ENCODE data around the gene GFOD2.

Gene GFOD2

GRCh38 chr16:67669499-67670101 lies 49.5 kb downstream of the GFOD2 start:
- no peak for DNase-seq (ENCODE audit: low spot score)

- DNase-seq (ENCODE audit: low spot score) = peak; percentile 30
Observed at GRCh38 chr16:67668495-67669157, 50.5 kb downstream of the GFOD2 start.

- peak; percentile 90 for DNase-seq (ENCODE audit: low spot score)
Observed at GRCh38 chr16:67667817-67668494, 51.2 kb downstream of the GFOD2 start.

DNA sequence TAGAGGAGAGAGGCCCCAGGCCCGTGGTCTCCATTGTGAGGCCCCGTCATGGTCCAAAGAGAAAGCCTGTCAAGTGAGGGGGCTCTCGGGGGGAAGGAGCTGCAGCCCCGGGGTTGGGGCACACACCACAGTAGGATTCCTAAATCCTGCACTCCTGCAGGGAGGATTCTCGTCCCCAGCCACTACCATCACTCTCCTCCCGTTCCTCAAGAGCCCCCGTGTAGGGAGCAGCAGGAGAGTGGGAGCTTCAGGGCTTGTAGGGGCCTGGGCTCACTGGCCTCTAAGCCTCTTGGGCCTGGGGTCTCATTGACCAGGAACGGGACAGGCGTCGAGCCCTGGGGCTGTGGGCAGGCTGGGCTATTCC lies 51.7 kb downstream of the GFOD2 start:
- DNase-seq (ENCODE audit: low spot score) = no peak

- DNase-seq (ENCODE audit: low spot score) = peak; percentile 76
Observed at GRCh38 chr16:67666559-67667452, 52.3 kb downstream of the GFOD2 start, which contains the start of the genes C16orf86 and ENKD1. Gene C16orf86 (plus strand): TSS chr16:67666814. CDS start chr16:67666971, 157 bp downstream. Gene ENKD1 (minus strand): TSS chr16:67666750. CDS start chr16:67666442, 308 bp downstream.

DNA sequence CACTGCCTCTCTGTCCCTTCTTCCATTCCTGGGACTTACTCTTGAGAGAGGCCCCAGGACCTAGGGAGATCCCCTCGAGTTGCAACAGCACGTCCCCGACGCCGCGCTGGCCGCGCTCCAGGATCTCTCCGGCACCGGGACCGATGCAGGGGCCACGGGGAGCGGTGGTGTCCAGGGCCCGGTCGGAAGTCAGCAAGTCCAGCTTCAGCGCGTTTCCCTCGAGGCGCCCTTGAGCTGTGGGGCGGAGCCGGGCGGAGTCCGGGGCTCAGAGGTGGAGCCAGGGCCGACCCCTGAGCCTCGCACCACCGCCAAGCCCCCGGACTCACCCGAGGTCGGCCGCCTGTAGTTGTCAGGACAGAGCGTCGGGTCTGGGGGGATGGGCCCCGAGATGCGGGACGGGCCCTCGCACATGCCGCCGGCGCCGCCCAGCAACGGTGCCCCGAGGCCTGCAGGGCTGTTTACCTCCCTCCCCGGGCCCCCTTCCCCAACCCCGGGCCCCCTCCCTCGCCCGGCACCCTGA lies 53.0 kb downstream of the GFOD2 start:
- DNase-seq (ENCODE audit: low spot score) = no peak

- DNase-seq (ENCODE audit: low spot score) = no peak
Observed at GRCh38 chr16:67665598-67665997, 53.5 kb downstream of the GFOD2 start.

DNA sequence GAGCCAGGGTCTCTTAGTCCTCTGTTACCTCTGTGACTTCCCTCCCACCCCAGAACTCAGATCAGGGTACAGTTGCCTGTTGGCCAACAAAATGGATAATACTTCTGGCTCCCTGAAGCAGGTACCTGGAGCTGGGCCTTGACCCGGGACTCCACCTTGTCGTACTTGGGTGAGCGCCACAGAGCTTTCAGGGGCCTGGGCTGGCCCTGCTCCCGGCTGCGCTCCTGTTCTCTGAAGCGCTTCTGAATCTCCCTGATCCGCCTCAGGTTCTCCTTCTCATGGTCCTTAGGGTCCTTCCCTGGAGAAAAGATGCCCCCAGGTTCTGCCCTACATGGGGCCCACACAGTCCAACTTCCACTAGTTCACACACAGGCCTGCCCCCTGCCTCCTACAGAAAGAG lies 54.2 kb downstream of the GFOD2 start:
- no peak for DNase-seq (ENCODE audit: low spot score)

DNA sequence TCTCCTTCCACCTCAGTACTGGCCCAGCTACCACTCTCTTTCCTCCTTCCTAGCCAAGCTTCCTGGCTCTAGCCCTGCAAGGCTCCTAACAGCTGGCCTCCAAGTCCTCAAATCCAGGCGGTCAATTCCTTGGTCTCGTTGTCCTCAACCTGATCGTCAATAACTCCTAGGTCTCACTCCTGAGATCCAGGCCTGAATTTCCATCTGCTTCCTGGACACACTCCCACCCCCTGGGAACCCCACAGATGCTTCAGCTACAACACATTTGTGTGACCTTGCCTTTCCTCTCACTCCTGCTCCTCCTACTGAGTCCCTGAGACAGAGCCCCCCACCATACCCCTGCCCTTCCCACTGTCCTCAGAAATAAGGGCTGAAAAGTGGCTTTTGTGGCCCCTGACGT lies 54.9 kb downstream of the GFOD2 start:
- no peak for DNase-seq (ENCODE audit: low spot score)

GRCh38 chr16:67663877-67664222 lies 55.3 kb downstream of the GFOD2 start:
- DNase-seq (ENCODE audit: low spot score) = no peak

- DNase-seq (ENCODE audit: low spot score) = no peak
Observed at GRCh38 chr16:67663151-67663876, 55.8 kb downstream of the GFOD2 start.

DNA sequence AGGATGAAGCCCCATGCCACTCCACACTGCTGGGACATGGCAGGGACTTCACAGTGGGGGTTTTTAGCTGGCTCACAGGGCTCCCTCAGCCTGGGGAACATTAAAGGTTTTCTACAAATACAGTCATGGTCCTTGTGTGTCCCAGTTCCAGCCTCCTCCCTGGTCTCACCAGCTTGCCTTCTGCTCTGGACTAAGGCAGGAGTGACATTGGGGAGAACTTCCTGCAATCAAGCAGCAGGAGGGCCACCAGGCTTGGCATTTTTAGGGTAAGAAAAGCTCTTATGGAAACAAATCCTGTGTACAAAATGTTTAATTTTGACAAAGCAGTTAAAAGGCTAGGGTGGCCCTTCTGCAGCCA lies 56.5 kb downstream of the GFOD2 start:
- no peak for DNase-seq (ENCODE audit: low spot score)

DNA sequence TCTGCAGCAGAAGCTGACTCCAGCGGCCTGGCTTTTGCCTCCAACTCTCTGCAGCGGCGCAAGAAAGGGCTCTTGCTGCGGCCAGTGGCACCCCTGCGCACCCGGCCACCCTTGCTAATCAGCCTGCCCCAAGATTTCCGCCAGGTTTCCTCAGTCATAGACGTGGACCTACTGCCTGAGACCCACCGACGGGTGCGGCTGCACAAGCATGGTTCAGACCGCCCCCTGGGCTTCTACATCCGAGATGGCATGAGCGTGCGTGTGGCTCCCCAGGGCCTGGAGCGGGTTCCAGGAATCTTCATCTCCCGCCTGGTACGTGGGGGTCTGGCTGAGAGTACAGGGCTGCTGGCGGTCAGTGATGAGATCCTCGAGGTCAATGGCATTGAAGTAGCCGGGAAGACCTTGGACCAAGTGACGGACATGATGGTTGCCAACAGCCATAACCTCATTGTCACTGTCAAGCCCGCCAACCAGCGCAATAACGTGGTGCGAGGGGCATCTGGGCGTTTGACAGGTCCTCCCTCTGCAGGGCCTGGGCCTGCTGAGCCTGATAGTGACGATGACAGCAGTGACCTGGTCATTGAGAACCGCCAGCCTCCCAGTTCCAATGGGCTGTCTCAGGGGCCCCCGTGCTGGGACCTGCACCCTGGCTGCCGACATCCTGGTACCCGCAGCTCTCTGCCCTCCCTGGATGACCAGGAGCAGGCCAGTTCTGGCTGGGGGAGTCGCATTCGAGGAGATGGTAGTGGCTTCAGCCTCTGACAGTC lies 57.0 kb downstream of the GFOD2 start:
- no peak for DNase-seq (ENCODE audit: low spot score)

DNA sequence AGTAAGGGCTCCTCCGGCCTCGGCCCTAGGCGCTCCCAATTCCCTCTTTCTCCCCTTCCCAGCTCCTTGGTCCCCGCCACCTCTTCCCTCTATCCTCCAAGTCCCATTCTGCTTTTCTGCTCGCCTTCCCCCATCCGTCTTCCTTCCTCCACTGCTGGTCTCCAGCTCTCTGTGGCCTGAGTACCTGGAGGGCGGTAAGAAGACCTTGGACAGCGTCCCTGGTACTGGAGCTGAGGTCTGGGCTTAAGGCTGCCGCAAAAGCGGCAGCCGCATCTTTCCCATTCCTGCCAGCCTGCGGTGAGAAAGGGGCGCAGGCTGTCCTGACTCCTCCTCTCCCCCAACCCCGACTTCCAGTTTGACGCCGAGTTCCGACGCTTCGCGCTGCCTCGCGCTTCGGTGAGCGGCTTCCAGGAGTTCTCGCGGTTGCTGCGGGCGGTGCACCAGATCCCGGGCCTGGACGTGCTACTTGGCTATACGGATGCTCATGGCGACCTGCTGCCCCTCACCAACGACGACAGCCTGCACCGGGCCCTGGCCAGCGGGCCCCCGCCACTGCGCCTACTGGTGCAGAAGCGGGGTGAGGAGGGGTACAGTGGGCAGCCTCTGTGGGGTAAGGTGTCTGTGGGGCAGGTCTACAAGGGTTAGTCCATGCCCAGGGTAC lies 57.9 kb downstream of the GFOD2 start:
- DNase-seq (ENCODE audit: low spot score) = no peak

- peak; percentile 92 for DNase-seq (ENCODE audit: low spot score)
Observed at GRCh38 chr16:67660564-67661028, 58.5 kb downstream of the GFOD2 start, which contains the start of gene PARD6A. Gene PARD6A (plus strand): TSS chr16:67660960. CDS start chr16:67661039, 79 bp downstream.

DNA sequence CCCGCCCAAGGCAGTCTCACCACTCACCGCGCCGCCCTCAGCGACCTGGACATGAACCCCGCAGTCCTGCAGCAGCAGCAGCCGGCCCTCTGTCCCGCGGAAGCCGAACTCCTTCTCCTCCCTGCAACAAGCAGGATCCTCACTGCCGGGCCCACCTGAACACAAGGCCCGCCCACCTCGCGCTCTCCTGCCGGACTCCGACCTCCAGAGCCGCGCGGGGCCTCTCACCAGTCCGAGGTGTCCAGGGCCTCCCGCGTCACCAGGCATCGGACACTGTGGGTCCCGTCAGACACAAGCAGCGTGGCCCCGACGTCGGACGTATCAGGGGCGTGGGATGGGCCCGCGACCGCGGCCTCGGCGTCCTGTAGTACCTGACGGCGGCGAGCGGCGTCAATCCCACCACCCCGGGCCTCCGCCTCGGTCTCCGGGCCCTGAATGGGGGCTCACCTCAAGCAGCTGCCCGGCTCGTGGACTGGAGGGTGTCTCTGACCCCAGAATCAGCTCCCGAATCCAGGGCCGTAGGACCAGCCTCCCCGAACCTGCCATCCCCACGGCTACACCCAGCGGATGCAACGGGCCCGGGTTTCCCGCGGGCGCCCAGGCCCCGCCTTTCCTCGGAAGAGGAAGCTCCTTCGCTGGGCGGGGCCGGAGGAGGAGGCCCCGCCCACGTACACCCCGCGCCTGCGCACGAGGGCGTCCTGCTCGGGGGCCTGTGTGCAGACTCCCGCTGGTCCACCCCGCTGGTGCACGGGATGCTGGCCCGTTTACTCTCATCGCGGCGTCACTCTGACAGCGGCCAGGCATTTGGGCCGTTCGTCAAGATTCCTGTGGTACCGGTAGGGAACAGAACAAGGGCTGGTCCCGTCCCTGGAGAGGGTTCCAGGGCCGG lies 59.2 kb downstream of the GFOD2 start, which contains the start of gene ACD:
Gene ACD (minus strand): TSS at position 586 of the 889 bp plus-strand sequence. CDS start 40 bp downstream, at position 546.
- peak; percentile 94 for DNase-seq (ENCODE audit: low spot score)

- no peak for DNase-seq (ENCODE audit: low spot score)
Observed at GRCh38 chr16:67658849-67659674, 60.1 kb downstream of the GFOD2 start.
